ENCODE results near the gene TBC1D9. TPM values are rescaled to one million over a fixed set of nuclear protein-coding genes. Genes with fewer than 3 reads are reported as not detected.

The TBC1D9 gene
- polyA plus RNA-seq, 2 of the 4 experiments (the other 2 are of a cell fraction) = 5.6 to 11.8 TPM

DNA sequence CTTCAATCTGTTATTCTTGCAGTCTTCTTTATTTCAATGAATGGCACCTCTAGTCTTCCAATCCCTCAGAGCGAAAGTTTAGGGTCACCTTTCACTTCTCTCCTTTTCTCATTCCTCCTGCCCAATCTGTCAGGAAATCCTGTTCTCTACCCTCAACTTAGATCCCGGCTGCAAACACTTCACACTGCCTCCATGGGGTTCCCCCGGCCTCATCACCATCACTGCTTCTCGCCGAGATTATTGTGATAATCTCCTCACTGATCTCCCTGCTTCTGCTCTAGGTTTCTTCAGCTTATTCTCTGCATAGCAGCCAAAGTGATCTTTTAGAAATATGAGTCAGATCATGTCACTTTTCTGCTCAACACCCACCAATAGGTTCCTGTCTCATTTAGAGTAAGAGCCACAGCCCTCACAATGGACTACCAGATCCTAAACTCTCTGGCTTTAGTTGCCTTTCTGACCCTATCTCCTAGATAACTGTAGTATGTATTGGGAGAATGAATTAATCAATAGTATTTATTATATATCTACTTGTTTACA lies 43.6 kb upstream of the TBC1D9 start:
- no peaks in the 10 kb centered on the region for H3K9me3 ChIP-seq
- H3K27ac ChIP-seq = no peak overlapping the region
- no peak overlapping the region for H3K4me3 ChIP-seq
- H3K4me1 ChIP-seq = no peaks in the 10 kb centered on the region
- FAIRE-seq (no peak), ATAC-seq (no peak), DNase-seq (ENCODE audit: low read depth in 1 of 2, low spot score in 1 of 2) (no peak)
- ChIA-PET POLR2A (no interaction called here), CTCF (no interaction called here)
- no peak overlapping the region for H3K4me2 ChIP-seq
- TF ChIP-seq, protein P1, sequence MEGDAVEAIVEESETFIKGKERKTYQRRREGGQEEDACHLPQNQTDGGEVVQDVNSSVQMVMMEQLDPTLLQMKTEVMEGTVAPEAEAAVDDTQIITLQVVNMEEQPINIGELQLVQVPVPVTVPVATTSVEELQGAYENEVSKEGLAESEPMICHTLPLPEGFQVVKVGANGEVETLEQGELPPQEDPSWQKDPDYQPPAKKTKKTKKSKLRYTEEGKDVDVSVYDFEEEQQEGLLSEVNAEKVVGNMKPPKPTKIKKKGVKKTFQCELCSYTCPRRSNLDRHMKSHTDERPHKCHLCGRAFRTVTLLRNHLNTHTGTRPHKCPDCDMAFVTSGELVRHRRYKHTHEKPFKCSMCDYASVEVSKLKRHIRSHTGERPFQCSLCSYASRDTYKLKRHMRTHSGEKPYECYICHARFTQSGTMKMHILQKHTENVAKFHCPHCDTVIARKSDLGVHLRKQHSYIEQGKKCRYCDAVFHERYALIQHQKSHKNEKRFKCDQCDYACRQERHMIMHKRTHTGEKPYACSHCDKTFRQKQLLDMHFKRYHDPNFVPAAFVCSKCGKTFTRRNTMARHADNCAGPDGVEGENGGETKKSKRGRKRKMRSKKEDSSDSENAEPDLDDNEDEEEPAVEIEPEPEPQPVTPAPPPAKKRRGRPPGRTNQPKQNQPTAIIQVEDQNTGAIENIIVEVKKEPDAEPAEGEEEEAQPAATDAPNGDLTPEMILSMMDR (IDR thresholded peaks at IDR 0.05) = no peak
- TF ChIP-seq RCOR1 (IDR thresholded peaks at IDR 0.05; ENCODE audit: low read depth, low read length) (no peak), NFE2L2 (conservative IDR thresholded peaks at IDR 0.05; ENCODE audit: low read length) (no peak), SMC3 (IDR thresholded peaks at IDR 0.05) (no peak), CEBPB (IDR thresholded peaks at IDR 0.05) (no peak), FOXS1 (CRISPR knock-in tag; IDR thresholded peaks at IDR 0.05) (no peak), EHF (CRISPR knock-in tag; IDR thresholded peaks at IDR 0.05) (no peak), EP300 (IDR thresholded peaks at IDR 0.05) (no peak), NPAS2 (CRISPR knock-in tag; IDR thresholded peaks at IDR 0.05; ENCODE audit: borderline replicate concordance) (no peak)
- TF ChIP-seq, protein P2, sequence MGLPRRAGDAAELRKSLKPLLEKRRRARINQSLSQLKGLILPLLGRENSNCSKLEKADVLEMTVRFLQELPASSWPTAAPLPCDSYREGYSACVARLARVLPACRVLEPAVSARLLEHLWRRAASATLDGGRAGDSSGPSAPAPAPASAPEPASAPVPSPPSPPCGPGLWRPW (IDR thresholded peaks at IDR 0.05) = no peak
- TF ChIP-seq, protein P3, sequence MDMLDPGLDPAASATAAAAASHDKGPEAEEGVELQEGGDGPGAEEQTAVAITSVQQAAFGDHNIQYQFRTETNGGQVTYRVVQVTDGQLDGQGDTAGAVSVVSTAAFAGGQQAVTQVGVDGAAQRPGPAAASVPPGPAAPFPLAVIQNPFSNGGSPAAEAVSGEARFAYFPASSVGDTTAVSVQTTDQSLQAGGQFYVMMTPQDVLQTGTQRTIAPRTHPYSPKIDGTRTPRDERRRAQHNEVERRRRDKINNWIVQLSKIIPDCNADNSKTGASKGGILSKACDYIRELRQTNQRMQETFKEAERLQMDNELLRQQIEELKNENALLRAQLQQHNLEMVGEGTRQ (IDR thresholded peaks at IDR 0.05) = no peak
- WGBS (ENCODE audit: missing lambda C conversion rate) = 45% methylated on average over 5 of the region's 5 CpGs

DNA sequence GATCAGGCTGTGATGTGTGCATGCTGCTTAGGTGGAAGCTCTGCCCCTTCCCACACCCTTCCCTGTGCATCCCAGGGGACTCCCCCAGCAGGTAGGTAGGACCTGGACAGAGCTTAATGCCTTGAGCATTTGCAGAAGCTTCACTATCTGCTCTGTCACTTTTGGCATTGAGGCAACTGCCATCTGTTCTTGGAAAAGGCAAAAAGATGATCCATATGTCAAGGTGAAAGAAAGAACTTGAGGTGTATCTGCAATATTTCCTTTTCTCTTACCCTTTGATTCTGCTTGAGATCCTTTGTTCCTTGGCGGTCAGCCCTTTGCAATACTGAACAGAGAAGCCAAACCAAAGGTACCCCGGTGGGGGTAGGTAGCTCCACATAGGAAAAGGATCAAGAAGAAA lies 37.1 kb upstream of the TBC1D9 start:
- no peaks in the 10 kb centered on the region for H3K4me1 ChIP-seq
- DNase-seq (ENCODE audit: low read depth in 1 of 2, low spot score in 1 of 2) = no peak
- POLR2A ChIA-PET = no interaction called here
- no peak overlapping the region for H3K4me2 ChIP-seq
- CTCF ChIA-PET = no interaction called here
- 30% methylated on average over 2 of the region's 2 CpGs for WGBS (ENCODE audit: missing lambda C conversion rate)
- no peak for TF ChIP-seq RFX5 (IDR thresholded peaks at IDR 0.05)
- no peak for TF ChIP-seq HOXA7 (CRISPR knock-in tag; IDR thresholded peaks at IDR 0.05)
- no peak for TF ChIP-seq CBX2 (IDR thresholded peaks at IDR 0.05; ENCODE audit: borderline replicate concordance, low read depth)
- no peak for TF ChIP-seq RNF2 (IDR thresholded peaks at IDR 0.05; ENCODE audit: borderline replicate concordance, low read depth)
- TF ChIP-seq, protein P4, sequence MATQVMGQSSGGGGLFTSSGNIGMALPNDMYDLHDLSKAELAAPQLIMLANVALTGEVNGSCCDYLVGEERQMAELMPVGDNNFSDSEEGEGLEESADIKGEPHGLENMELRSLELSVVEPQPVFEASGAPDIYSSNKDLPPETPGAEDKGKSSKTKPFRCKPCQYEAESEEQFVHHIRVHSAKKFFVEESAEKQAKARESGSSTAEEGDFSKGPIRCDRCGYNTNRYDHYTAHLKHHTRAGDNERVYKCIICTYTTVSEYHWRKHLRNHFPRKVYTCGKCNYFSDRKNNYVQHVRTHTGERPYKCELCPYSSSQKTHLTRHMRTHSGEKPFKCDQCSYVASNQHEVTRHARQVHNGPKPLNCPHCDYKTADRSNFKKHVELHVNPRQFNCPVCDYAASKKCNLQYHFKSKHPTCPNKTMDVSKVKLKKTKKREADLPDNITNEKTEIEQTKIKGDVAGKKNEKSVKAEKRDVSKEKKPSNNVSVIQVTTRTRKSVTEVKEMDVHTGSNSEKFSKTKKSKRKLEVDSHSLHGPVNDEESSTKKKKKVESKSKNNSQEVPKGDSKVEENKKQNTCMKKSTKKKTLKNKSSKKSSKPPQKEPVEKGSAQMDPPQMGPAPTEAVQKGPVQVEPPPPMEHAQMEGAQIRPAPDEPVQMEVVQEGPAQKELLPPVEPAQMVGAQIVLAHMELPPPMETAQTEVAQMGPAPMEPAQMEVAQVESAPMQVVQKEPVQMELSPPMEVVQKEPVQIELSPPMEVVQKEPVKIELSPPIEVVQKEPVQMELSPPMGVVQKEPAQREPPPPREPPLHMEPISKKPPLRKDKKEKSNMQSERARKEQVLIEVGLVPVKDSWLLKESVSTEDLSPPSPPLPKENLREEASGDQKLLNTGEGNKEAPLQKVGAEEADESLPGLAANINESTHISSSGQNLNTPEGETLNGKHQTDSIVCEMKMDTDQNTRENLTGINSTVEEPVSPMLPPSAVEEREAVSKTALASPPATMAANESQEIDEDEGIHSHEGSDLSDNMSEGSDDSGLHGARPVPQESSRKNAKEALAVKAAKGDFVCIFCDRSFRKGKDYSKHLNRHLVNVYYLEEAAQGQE (IDR thresholded peaks at IDR 0.05) = no peak
- no peak for TF ChIP-seq ZFP36 (IDR thresholded peaks at IDR 0.05; ENCODE audit: borderline replicate concordance, partially characterized antibody)
- TF ChIP-seq POLR2AphosphoS2 (conservative IDR thresholded peaks at IDR 0.05; ENCODE audit: low read length) = no peak
- TF ChIP-seq, protein P3 (IDR thresholded peaks at IDR 0.05) = no peak
- TF ChIP-seq CHD2 (IDR thresholded peaks at IDR 0.05; ENCODE audit: low read length, partially characterized antibody) = no peak
- TF ChIP-seq HOXB5 (CRISPR knock-in tag; IDR thresholded peaks at IDR 0.05) = no peak
- no peak for TF ChIP-seq KDM5A (IDR thresholded peaks at IDR 0.05)
- TF ChIP-seq, protein P5, sequence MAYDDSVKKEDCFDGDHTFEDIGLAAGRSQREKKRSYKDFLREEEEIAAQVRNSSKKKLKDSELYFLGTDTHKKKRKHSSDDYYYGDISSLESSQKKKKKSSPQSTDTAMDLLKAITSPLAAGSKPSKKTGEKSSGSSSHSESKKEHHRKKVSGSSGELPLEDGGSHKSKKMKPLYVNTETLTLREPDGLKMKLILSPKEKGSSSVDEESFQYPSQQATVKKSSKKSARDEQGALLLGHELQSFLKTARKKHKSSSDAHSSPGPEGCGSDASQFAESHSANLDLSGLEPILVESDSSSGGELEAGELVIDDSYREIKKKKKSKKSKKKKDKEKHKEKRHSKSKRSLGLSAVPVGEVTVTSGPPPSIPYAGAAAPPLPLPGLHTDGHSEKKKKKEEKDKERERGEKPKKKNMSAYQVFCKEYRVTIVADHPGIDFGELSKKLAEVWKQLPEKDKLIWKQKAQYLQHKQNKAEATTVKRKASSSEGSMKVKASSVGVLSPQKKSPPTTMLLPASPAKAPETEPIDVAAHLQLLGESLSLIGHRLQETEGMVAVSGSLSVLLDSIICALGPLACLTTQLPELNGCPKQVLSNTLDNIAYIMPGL (CRISPR knock-in tag; IDR thresholded peaks at IDR 0.05; ENCODE audit: borderline replicate concordance) = no peak
- no peak for TF ChIP-seq POLR2A (IDR thresholded peaks at IDR 0.05; ENCODE audit: low read length)
- TF ChIP-seq ZC3H11A (IDR thresholded peaks at IDR 0.05) = no peak
- no peak for FAIRE-seq
- no peak overlapping the region for H3K4me3 ChIP-seq
- peaks cover 3% of the 10 kb centered on the region; the same call in 1 of the 3 replicates for H3K9me3 ChIP-seq
- no peak for ATAC-seq
- H3K27ac ChIP-seq = no peak overlapping the region
